Keratinocyte (primary cell): Measurements from ENCODE around the gene PRPF40B. TPM values are rescaled to one million over a fixed set of nuclear protein-coding genes. Genes with fewer than 3 reads are reported as not detected.

Source experiments
- DNase-seq: peaks from one replicate; pipeline ENCODE4 v3.0.0-alpha.2; 2011; ENCODE audit warnings: low read depth, missing footprints, low spot score
- FAIRE-seq: peaks from 2 replicates; lab custom pipeline; 2011; peaks lifted over from hg19 to GRCh38; lab: Jason Lieb, UNC
- H2AFZ ChIP-seq: 2 replicates; pipeline ENCODE4 v1.6.0; 2012; ENCODE audit warnings: low read length, control low read depth, inconsistent platforms; ENCODE audit not compliant: control insufficient read depth
- H3K27ac ChIP-seq: 2 replicates; pipeline ENCODE4 v1.5.1; 2011; ENCODE audit warnings: low read length; ENCODE audit not compliant: control insufficient read depth, insufficient read depth
- H3K27me3 ChIP-seq: 3 replicates; pipeline ENCODE4 v1.6.0; 2011; ENCODE audit warnings: low read length; ENCODE audit not compliant: control insufficient read depth, insufficient read depth; ENCODE audit errors: extremely low read depth
- H3K36me3 ChIP-seq, 2 experiments: 2 replicates in 1 of 2; 3 replicates in 1 of 2; pipeline ENCODE4 v1.5.1; 2011; ENCODE audit warnings: low read length in 2 of 2, mild to moderate bottlenecking in 1 of 2; ENCODE audit not compliant: control insufficient read depth in 2 of 2, insufficient read depth in 2 of 2; ENCODE audit errors: extremely low read depth in 1 of 2
- H3K4me1 ChIP-seq: 3 replicates; pipeline ENCODE4 v1.5.1; 2011; ENCODE audit warnings: low read length; ENCODE audit not compliant: control insufficient read depth, insufficient read depth; ENCODE audit errors: extremely low read depth
- H3K4me2 ChIP-seq: 3 replicates; pipeline ENCODE4 v1.6.0; 2011; ENCODE audit warnings: low read depth, low read length; ENCODE audit not compliant: control insufficient read depth, insufficient read depth; ENCODE audit errors: extremely low read depth
- H3K4me3 ChIP-seq, 3 experiments: fragments of 200-600 bp in 1 of 3; sonication (generic) in 1 of 3; 2 replicates in 2 of 3; 3 replicates in 1 of 3; pipeline ENCODE4 v1.5.1; 2011 to 2016; ENCODE audit warnings: low read length in 3 of 3, mild to moderate bottlenecking in 3 of 3, control low read depth in 2 of 3, inconsistent platforms in 1 of 3, low read depth in 1 of 3, mixed read lengths in 1 of 3, mixed run types in 1 of 3, moderate library complexity in 1 of 3; ENCODE audit not compliant: control insufficient read depth in 2 of 3, insufficient read depth in 2 of 3; ENCODE audit errors: extremely low read depth in 1 of 3
- H3K79me2 ChIP-seq: 2 replicates; pipeline ENCODE4 v1.6.0; 2012; ENCODE audit warnings: low read length; ENCODE audit not compliant: control insufficient read depth, insufficient read depth
- H3K9ac ChIP-seq: 3 replicates; pipeline ENCODE4 v1.6.0; 2011; ENCODE audit warnings: low read length; ENCODE audit not compliant: control insufficient read depth, insufficient read depth; ENCODE audit errors: extremely low read depth
- H3K9me1 ChIP-seq: 3 replicates; pipeline ENCODE4 v1.6.0; 2011; ENCODE audit warnings: low read length; ENCODE audit not compliant: control insufficient read depth, insufficient read depth; ENCODE audit errors: extremely low read depth
- H3K9me3 ChIP-seq: 2 replicates; pipeline ENCODE4 v1.5.1; 2012; ENCODE audit warnings: low read depth, low read length; ENCODE audit not compliant: control insufficient read depth
- H4K20me1 ChIP-seq: 3 replicates; pipeline ENCODE4 v1.6.0; 2011; ENCODE audit warnings: low read length; ENCODE audit not compliant: control insufficient read depth, insufficient read depth; ENCODE audit errors: extremely low read depth
- CTCF ChIP-seq, 3 experiments: IDR thresholded peaks in 1 of 3; conservative IDR thresholded peaks in 1 of 3; optimal IDR thresholded peaks in 1 of 3; 2 replicates in 2 of 3; 3 replicates in 1 of 3; pipeline versions ENCODE3 to v1.5.1; 2011; ENCODE audit warnings: low read length in 3 of 3, mild to moderate bottlenecking in 3 of 3, moderate library complexity in 2 of 3, control low read depth in 1 of 3, inconsistent platforms in 1 of 3; ENCODE audit not compliant: insufficient read depth in 2 of 3; ENCODE audit errors: extremely low read depth in 1 of 3
- EZH2 ChIP-seq: IDR thresholded peaks from one replicate; pipeline ENCODE4 v1.6.1; 2012; ENCODE audit warnings: inconsistent platforms, mild to moderate bottlenecking, low read length, moderate library complexity
- dilution Hi-C: fragments of 300-500 bp; cut with MboI; formaldehyde crosslinking; loops from one replicate; pipeline ENCODE4 v1.7.0; 2020; ENCODE audit warnings: low sequenced_read_pairs; ENCODE audit not compliant: extremely low pct_ligation_motif_present
- polyA plus RNA-seq, 5 experiments: library from polyadenylated mRNA; depleted of rRNA in 3 of 5; stranded (reverse) in 3 of 5; stranded (forward) in 1 of 5; unstranded in 1 of 5; fragments of >200 nt; gene quantifications; 1 replicate in 1 of 5; 2 replicates in 3 of 5; 3 replicates in 1 of 5; pipeline versions ENCODE4 v1.2.1 to v1.2.3, GENCODE V29; 2011 to 2012; ENCODE audit warnings: missing spikeins in 2 of 5, low read depth in 1 of 5, low replicate concordance in 1 of 5

Gene PRPF40B
- polyA plus RNA-seq, 1 donor (not counting 4 experiments of a cell fraction or from before 2014, with no cell fraction given) = 12.7 TPM

- Histone ChIP-seq H3K9me1 (no peaks in the 10 kb centered on the region), H3K9ac (no peak overlapping the region), H4K20me1 (no peaks in the 10 kb centered on the region), H3K79me2 (no peaks in the 10 kb centered on the region), H2AFZ (no peak overlapping the region), H3K9me3 (no peaks in the 10 kb centered on the region), H3K4me3 (no peak overlapping the region), H3K36me3 (peaks cover 22 to 38% of the 10 kb centered on the region in 2 experiments), H3K27ac (no peak overlapping the region), H3K4me1 (peaks cover 15% of the 10 kb centered on the region), H3K4me2 (no peak overlapping the region), H3K27me3 (no peaks in the 10 kb centered on the region)
- no peak for TF ChIP-seq CTCF (optimal IDR thresholded peaks at IDR 0.05 in 1 of 3, IDR thresholded peaks at IDR 0.05 in 1 of 3, conservative IDR thresholded peaks at IDR 0.05 in 1 of 3; ENCODE audit: extremely low read depth in 1 of 3, insufficient read depth in 2 of 3, low read length in 3 of 3)
- no peak for TF ChIP-seq EZH2
- no peak for FAIRE-seq
- DNase-seq = no peak
- dilution Hi-C loops = no loop called here
These were observed 22.0 kb downstream of the PRPF40B start for GRCh38 chr12:49645146-49646039.

- H3K4me1 ChIP-seq = peaks cover 15% of the 10 kb centered on the region
- H3K4me3 ChIP-seq = no peak overlapping the region
- H3K36me3 ChIP-seq = peaks cover 16 to 28% of the 10 kb centered on the region in 2 experiments
- H3K27me3 ChIP-seq = no peaks in the 10 kb centered on the region
- dilution Hi-C loops = no loop called here
- no peaks in the 10 kb centered on the region for H4K20me1 ChIP-seq
- H2AFZ ChIP-seq = no peak overlapping the region
- H3K27ac ChIP-seq = no peak overlapping the region
- no peaks in the 10 kb centered on the region for H3K79me2 ChIP-seq
- no peak for FAIRE-seq
- H3K4me2 ChIP-seq = no peak overlapping the region
- H3K9me3 ChIP-seq = no peaks in the 10 kb centered on the region
- no peak for DNase-seq
- H3K9ac ChIP-seq = no peak overlapping the region
- TF ChIP-seq EZH2 (no peak), CTCF (optimal IDR thresholded peaks at IDR 0.05 in 1 of 3, IDR thresholded peaks at IDR 0.05 in 1 of 3, conservative IDR thresholded peaks at IDR 0.05 in 1 of 3; ENCODE audit: extremely low read depth in 1 of 3, insufficient read depth in 2 of 3, low read length in 3 of 3) (no peak)
- no peaks in the 10 kb centered on the region for H3K9me1 ChIP-seq
These were observed 23.0 kb downstream of the PRPF40B start for GRCh38 chr12:49646331-49646830.
